Mucosa of descending colon (tissue), 3 donors: ENCODE results near the gene NFATC4. TPM values are rescaled to one million over a fixed set of nuclear protein-coding genes. Genes with fewer than 3 reads are reported as not detected.

Experiments
- ATAC-seq: fragments of 200-7000 bp; cut with Tn5 transposase; one replicate; pipeline ENCODE4 v1.9.1; 2020; ENCODE audit warnings: mild to moderate bottlenecking, moderate library complexity
- DNase-seq, 3 donors: peaks; one replicate each; pipeline ENCODE4 v3.0.0-alpha.2; 2020
- H3K36me3 ChIP-seq: fragments of 200-600 bp; one replicate; pipeline ENCODE4 v1.8.0; 2021; ENCODE audit warnings: low read depth, mild to moderate bottlenecking
- H3K4me1 ChIP-seq: fragments of 200-600 bp; one replicate; pipeline ENCODE4 v1.8.0; 2021; ENCODE audit warnings: low read depth, mild to moderate bottlenecking
- H3K4me3 ChIP-seq: fragments of 200-600 bp; one replicate; pipeline ENCODE4 v1.8.0; 2021; ENCODE audit warnings: mild to moderate bottlenecking
- H3K9me3 ChIP-seq: fragments of 200-600 bp; one replicate; pipeline ENCODE4 v1.8.0; 2021; ENCODE audit warnings: mild to moderate bottlenecking
- intact Hi-C, 2 donors: fragments of 100-400 bp; cut with DNase I in 1 of 2; cut with micrococcal nuclease in 1 of 2; formaldehyde crosslinking; loops; one replicate each; pipeline versions ENCODE4 v1.11.0 to v1.11.1; 2022; cut with DNase I, micrococcal nuclease
- total RNA-seq, 3 donors: library from RNA; stranded (reverse); fragmentation: NEBNext Ultra II Directional in 2 of 3; extraction: Animal tissue kit (Norgen Biotek cat#: 25700) in 2 of 3; gene quantifications; one replicate each; pipeline versions ENCODE4 v1.2.1 to v1.2.4, GENCODE V29; 2021 to 2023
- TF ChIP-seq, protein P1 (sequence below): fragments of 200-600 bp; IDR thresholded peaks from one replicate; pipeline ENCODE4 v1.8.0; 2022; ENCODE audit warnings: antibody characterized with exemption, mild to moderate bottlenecking
- donor health status: DM: no; HTN: no; CAD: no; lungs with moderate emphysema.
- donor health status: DM: no; HTN: no; CAD: no.
- donor health status: DM: no; HTN: yes; CAD: no.

Gene NFATC4
- total RNA-seq, 3 donors from 2014 or later = 11.9 to 112 (median 25.2) TPM

DNA sequence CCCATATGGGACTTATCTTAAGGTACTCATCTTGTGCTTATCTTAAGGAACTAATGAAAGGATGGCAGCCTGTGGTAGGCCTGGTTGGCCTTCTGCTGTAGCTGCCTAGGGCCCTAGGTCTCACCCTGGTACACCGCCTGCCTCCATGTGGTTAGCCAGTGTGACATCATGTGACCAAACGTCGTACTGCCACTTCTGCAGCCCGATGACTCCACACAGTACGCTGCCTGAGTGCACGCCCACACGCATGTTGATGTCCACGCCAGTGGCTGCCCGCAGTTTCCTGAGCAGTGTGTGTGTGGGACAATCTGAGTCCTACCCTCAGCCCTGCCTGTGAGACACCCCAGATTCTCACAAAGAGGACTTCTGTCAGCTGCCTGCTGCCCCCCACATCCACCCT lies 38.2 kb upstream of the NFATC4 start:
- Histone ChIP-seq H3K9me3 (no peaks in the 10 kb centered on the region), H3K4me3 (no peak overlapping the region), H3K4me1 (peaks cover 29% of the 10 kb centered on the region), H3K36me3 (no peaks in the 10 kb centered on the region)
- intact Hi-C loops = loop anchor here (5.0 kb wide), 3 partner anchors 38 to 108 kb away; partner anchors contain the start of gene NFATC4 (in 1 of the 2)
- DNase-seq (peak; percentile 48 to 84 (median 57)), ATAC-seq (peak; percentile 10)
- TF ChIP-seq, protein P1, sequence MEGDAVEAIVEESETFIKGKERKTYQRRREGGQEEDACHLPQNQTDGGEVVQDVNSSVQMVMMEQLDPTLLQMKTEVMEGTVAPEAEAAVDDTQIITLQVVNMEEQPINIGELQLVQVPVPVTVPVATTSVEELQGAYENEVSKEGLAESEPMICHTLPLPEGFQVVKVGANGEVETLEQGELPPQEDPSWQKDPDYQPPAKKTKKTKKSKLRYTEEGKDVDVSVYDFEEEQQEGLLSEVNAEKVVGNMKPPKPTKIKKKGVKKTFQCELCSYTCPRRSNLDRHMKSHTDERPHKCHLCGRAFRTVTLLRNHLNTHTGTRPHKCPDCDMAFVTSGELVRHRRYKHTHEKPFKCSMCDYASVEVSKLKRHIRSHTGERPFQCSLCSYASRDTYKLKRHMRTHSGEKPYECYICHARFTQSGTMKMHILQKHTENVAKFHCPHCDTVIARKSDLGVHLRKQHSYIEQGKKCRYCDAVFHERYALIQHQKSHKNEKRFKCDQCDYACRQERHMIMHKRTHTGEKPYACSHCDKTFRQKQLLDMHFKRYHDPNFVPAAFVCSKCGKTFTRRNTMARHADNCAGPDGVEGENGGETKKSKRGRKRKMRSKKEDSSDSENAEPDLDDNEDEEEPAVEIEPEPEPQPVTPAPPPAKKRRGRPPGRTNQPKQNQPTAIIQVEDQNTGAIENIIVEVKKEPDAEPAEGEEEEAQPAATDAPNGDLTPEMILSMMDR = no peak

GRCh38 chr14:24330973-24331674 lies 36.9 kb upstream of the NFATC4 start:
- DNase-seq (peak in 1 of 3 donors; percentile 55), ATAC-seq (no peak)
- Histone ChIP-seq H3K4me3 (no peak overlapping the region), H3K9me3 (no peaks in the 10 kb centered on the region), H3K36me3 (no peaks in the 10 kb centered on the region), H3K4me1 (peaks cover 36% of the 10 kb centered on the region)
- TF ChIP-seq, protein P1 = no peak
- intact Hi-C loops = loop anchor here (5.0 kb wide), 3 partner anchors 36 to 106 kb away; partner anchors contain the start of gene NFATC4 (in 1 of the 2)

GRCh38 chr14:24331731-24332267 lies 36.2 kb upstream of the NFATC4 start:
- H3K4me3 ChIP-seq = no peak overlapping the region
- no peaks in the 10 kb centered on the region for H3K9me3 ChIP-seq
- TF ChIP-seq, protein P1 = no peak
- intact Hi-C loops = loop anchor here (5.0 kb wide), 3 partner anchors 36 to 106 kb away; partner anchors contain the start of gene NFATC4 (in 1 of the 2)
- H3K4me1 ChIP-seq = peaks cover 36% of the 10 kb centered on the region
- DNase-seq (peak in 2 of 3 donors; percentile 42 to 62), ATAC-seq (no peak)
- no peaks in the 10 kb centered on the region for H3K36me3 ChIP-seq

DNA sequence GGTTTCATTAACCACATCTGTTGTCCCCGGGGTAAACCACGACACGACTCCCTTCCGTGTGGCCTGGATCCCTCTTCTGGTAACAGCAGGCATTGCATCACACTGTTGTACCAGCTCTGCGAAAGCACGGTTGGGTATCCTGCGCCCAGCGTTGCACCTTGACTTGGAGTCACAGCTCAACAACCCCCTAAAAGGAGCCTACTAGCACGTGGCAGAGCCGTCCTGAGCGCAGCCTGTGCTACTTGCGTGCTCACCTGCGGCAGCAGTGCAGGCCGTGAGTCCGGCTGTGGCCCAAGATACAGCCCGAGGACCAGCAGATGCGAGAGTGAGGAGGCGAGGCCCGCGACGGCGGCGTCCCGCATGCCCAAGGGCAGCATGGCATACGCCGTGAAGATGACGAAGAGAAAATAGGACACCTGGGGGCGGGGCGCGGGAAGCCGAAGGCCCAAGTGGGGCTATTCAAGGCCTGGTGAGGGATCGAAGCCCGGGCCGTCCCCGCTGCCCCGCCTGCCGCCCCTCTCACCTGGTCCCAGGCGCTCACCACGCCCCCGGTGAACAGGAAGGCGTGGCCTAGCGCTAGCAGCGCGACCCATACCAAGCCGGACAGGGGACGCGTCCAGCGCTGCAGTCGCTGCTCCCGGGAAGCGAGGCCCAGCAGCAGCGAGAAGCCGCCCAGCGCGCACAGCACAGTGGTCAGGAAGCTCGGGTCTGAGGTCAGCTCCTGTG lies 35.6 kb upstream of the NFATC4 start:
- H3K4me3 ChIP-seq = no peak overlapping the region
- intact Hi-C loops = loop anchor here (5.0 kb wide), 3 partner anchors 35 to 105 kb away; partner anchors contain the start of gene NFATC4 (in 1 of the 2)
- H3K9me3 ChIP-seq = no peaks in the 10 kb centered on the region
- DNase-seq (peak; percentile 76 to 87 (median 80)), ATAC-seq (peak; percentile 75)
- no peaks in the 10 kb centered on the region for H3K36me3 ChIP-seq
- H3K4me1 ChIP-seq = peaks cover 36% of the 10 kb centered on the region
- TF ChIP-seq, protein P1 = peak; percentile 60

DNA sequence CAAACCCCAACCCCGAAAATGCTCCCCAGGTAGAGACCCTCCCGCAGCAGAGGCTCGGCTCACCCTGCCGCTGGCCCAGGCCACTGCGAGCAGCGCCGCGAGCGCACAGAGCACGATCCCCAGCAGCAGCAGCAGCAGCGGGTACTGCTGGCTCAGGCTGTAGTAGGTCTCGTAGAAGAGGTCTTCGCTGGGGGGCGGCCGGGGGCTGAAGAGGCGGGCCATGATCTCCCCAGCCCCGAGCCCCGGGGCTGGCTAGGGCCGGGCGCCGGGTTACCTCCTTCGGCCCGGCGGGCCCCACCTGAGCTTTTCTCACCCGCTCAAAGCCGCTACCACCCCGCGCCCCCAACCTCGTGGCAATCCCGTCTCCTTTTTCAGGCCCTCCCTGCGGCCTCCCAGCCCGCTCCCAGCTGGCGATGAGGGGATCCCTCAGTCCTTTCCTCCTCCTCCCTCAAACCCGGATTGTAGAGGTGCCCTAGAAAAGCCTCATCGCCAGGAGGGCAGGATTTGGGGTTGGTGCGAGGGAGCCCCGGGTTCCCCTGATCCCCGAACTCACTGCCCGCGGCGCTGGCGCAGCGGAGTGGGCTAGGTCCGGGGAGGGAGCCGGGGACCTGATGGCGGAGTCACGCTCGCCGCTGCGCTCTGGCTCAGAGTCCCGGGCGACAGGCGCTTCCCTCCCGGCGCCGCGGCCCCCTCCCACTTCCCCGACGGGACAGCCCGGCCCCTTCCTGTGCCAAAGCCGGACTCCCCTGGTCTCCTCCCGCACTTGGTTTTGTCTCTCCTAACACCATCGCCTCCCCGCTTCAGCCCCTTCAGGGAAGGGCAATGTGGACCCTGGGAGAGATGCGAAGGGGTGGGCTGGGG lies 33.3 kb upstream of the NFATC4 start, which contains the start of gene ADCY4:
Gene ADCY4 (minus strand): TSS at position 641 of the 861 bp plus-strand sequence. CDS start 419 bp downstream, at position 222.
- intact Hi-C loops = loop anchor here (5.0 kb wide), 3 partner anchors 33 to 103 kb away; partner anchors contain the start of gene NFATC4 (in 1 of the 2)

More for the DNA sequence above, 33.3 kb upstream of the NFATC4 start, which contains the start of gene ADCY4:
- Histone ChIP-seq H3K4me3 (no peak within 1 kb of the TSS), H3K9me3 (no peaks in the 10 kb centered on the region), H3K4me1 (peaks cover 48% of the 10 kb centered on the region), H3K36me3 (no peaks in the 10 kb centered on the region)
- ATAC-seq = peak; percentile 18
- DNase-seq = peak in 2 of 3 donors; percentile 59 to 64
- TF ChIP-seq, protein P1 = no peak
